ENCODE measurements around the gene SH3BP2. TPM values are rescaled to one million over a fixed set of nuclear protein-coding genes. Genes with fewer than 3 reads are reported as not detected.

Gene SH3BP2
- total RNA-seq, 1 experiment from 2014 or later, result 52.8 TPM

- ATAC-seq (peak; percentile 10; the same call in 1 of the 2 replicates), DNase-seq (ENCODE audit: low read depth, low spot score) (no peak)
- ChIA-PET RAD21 (ENCODE audit: low non-redundant PET in 1 of 2, low total read pairs in 2 of 2, uncharacterized antibody in 2 of 2, unreplicated experiment in 2 of 2) (no interaction called here), POLR2A (no interaction called here), CTCF (no interaction called here)
- TSS peak; percentile 76 for BruUV-seq (replicated peaks)
- Histone ChIP-seq H4K20me1 (ENCODE audit: insufficient read depth) (no peaks in the 10 kb centered on the region; the same call in 1 of the 2 replicates), H3K27ac (ENCODE audit: low read depth, low read length) (peak overlapping the region; percentile 68), H2AFZ (ENCODE audit: low read depth, low read length, poor library complexity, severe bottlenecking) (no peak overlapping the region), H3K9me2 (ENCODE audit: insufficient read depth) (peaks cover 4% of the 10 kb centered on the region; the same call in 1 of the 2 replicates), H3K9me3 (ENCODE audit: control insufficient read depth in 1 of 2, insufficient read depth in 1 of 2, low read depth in 1 of 2, low read length in 2 of 2) (no peaks in the 10 kb centered on the region), H3K27me3 (ENCODE audit: insufficient read depth, low read length) (no peaks in the 10 kb centered on the region), H3K9ac (ENCODE audit: low read length) (peak overlapping the region; percentile 78), H3K36me3 (ENCODE audit: control insufficient read depth in 1 of 2, insufficient read depth in 2 of 2, low read length in 2 of 2) (no peaks in the 10 kb centered on the region), H3K4me1 (ENCODE audit: control insufficient read depth in 1 of 2, insufficient read depth in 2 of 2, low read length in 2 of 2) (peaks cover 9 to 13% of the 10 kb centered on the region in 2 experiments; a peak in 3 of 4 replicates), H3K4me3 (replicated peaks in 1 of 2; ENCODE audit: low read depth in 1 of 2, low read length in 2 of 2) (peak overlapping the region; percentile 89 to 94), H3K79me2 (ENCODE audit: insufficient read depth, low read length) (peaks cover 38% of the 10 kb centered on the region), H3K4me2 (ENCODE audit: low read length) (peak overlapping the region; percentile 85)
- TF ChIP-seq CTCF (IDR thresholded peaks at IDR 0.05 in 2 of 3, conservative IDR thresholded peaks at IDR 0.05 in 1 of 3; ENCODE audit: borderline replicate concordance in 1 of 3, insufficient read depth in 1 of 3, low read depth in 2 of 3, low read length in 2 of 3) (no peak), RAD21 (IDR thresholded peaks at IDR 0.05; ENCODE audit: low read depth) (no peak), EZH2phosphoT487 (IDR thresholded peaks at IDR 0.05; ENCODE audit: borderline replicate concordance) (no peak), ELF1 (IDR thresholded peaks at IDR 0.05; ENCODE audit: borderline replicate concordance, low read depth) (no peak), CEBPB (IDR thresholded peaks at IDR 0.05; ENCODE audit: low read depth) (no peak), REST (IDR thresholded peaks at IDR 0.05; ENCODE audit: low read depth) (no peak), EGR1 (IDR thresholded peaks at IDR 0.05; ENCODE audit: low read depth) (no peak), TCF7L2 (IDR thresholded peaks at IDR 0.05; ENCODE audit: borderline replicate concordance, extremely low read depth, insufficient read depth, insufficient read length) (no peak), MAX (IDR thresholded peaks at IDR 0.05) (no peak), JUND (IDR thresholded peaks at IDR 0.05) (no peak), SP1 (IDR thresholded peaks at IDR 0.05; ENCODE audit: low read depth) (no peak), ATF3 (IDR thresholded peaks at IDR 0.05) (no peak), POLR2A (IDR thresholded peaks at IDR 0.05; ENCODE audit: borderline replicate concordance, extremely low read depth, insufficient read depth, insufficient read length) (no peak), EZH2 (IDR thresholded peaks at IDR 0.05) (no peak), ZFX (IDR thresholded peaks at IDR 0.05) (no peak), POLR2AphosphoS5 (IDR thresholded peaks at IDR 0.05; ENCODE audit: low read depth, low read length) (no peak), FOSL1 (IDR thresholded peaks at IDR 0.05; ENCODE audit: low read depth) (no peak), YY1 (IDR thresholded peaks at IDR 0.05; ENCODE audit: extremely low read depth, insufficient replicate concordance, low read depth, low read length) (no peak), CBX3 (IDR thresholded peaks at IDR 0.05; ENCODE audit: low read depth) (no peak)
- intact Hi-C loops (cut with micrococcal nuclease), result no loop called here
Observed at GRCh38 chr4:2842687-2843262, 49.9 kb downstream of the SH3BP2 start.
